Skeletal muscle satellite cell (primary cell): ENCODE measurements around the gene GPRASP1. TPM values are rescaled to one million over a fixed set of nuclear protein-coding genes. Genes with fewer than 3 reads are reported as not detected.
A peak's percentile ranks its signal among the peaks of the same experiment; 100 is the strongest.

Experiments
- H3K27me3 ChIP-seq: 2 replicates; pipeline ENCODE4 v1.7.0; 2013; ENCODE audit warnings: low read length; ENCODE audit not compliant: control insufficient read depth, insufficient read depth
- H3K36me3 ChIP-seq: 2 replicates; pipeline ENCODE4 v1.7.0; 2013; ENCODE audit warnings: mild to moderate bottlenecking, control low read depth, low read length; ENCODE audit not compliant: insufficient read depth
- H3K4me1 ChIP-seq: 2 replicates; pipeline ENCODE4 v1.7.0; 2013; ENCODE audit warnings: low read length; ENCODE audit not compliant: control insufficient read depth, insufficient read depth
- H3K4me2 ChIP-seq: 2 replicates; pipeline ENCODE4 v1.7.0; 2013; ENCODE audit warnings: mild to moderate bottlenecking, low read length
- H3K4me3 ChIP-seq: 2 replicates; pipeline ENCODE4 v1.7.0; 2013; ENCODE audit warnings: low read length
- H3K9ac ChIP-seq: 2 replicates; pipeline ENCODE4 v1.7.0; 2013; ENCODE audit warnings: mild to moderate bottlenecking, low read depth, low read length, moderate library complexity
- H3K9me3 ChIP-seq: replicated peaks from 2 replicates; pipeline ENCODE4 v1.7.0; 2013; ENCODE audit warnings: mild to moderate bottlenecking, control low read depth, low read length
- total RNA-seq: library from RNA; depleted of rRNA; stranded (reverse); fragments of >200 nt; gene quantifications from 2 replicates; pipeline ENCODE4 v1.2.3, GENCODE V29; 2012; rRNA removed

The GPRASP1 gene
- 0.76 and 0.87 TPM in 2 replicates for total RNA-seq

GRCh38 chrX:102651242-102652011 is at the start of gene GPRASP1:
TSS of gene GPRASP1 (plus strand) at chrX:102651483. CDS start at chrX:102653914, 2,431 bp downstream.
- Histone ChIP-seq H3K27me3 (no peaks in the 10 kb centered on the region), H3K4me1 (no peaks in the 10 kb centered on the region), H3K9me3 (no peaks in the 10 kb centered on the region), H3K9ac (peak within 1 kb of the TSS; percentile 56), H3K4me2 (peak within 1 kb of the TSS; percentile 83), H3K4me3 (peak within 1 kb of the TSS; percentile 69), H3K36me3 (no peaks in the 10 kb centered on the region)

- H3K9ac ChIP-seq = peak overlapping the region; percentile 50
- no peak overlapping the region for H3K4me3 ChIP-seq
- no peaks in the 10 kb centered on the region for H3K9me3 ChIP-seq
- peak overlapping the region; percentile 45 for H3K4me2 ChIP-seq
- no peaks in the 10 kb centered on the region for H3K36me3 ChIP-seq
- H3K4me1 ChIP-seq = peaks cover 3% of the 10 kb centered on the region
- no peaks in the 10 kb centered on the region for H3K27me3 ChIP-seq
Observed at GRCh38 chrX:102604327-102604726, 47.0 kb upstream of the GPRASP1 start.

GRCh38 chrX:102606115-102606514 is 45.2 kb upstream of the GPRASP1 start:
- Histone ChIP-seq H3K4me1 (peaks cover 3% of the 10 kb centered on the region), H3K9ac (no peak overlapping the region), H3K36me3 (no peaks in the 10 kb centered on the region), H3K9me3 (no peaks in the 10 kb centered on the region), H3K4me3 (no peak overlapping the region), H3K4me2 (no peak overlapping the region), H3K27me3 (no peaks in the 10 kb centered on the region)

- no peaks in the 10 kb centered on the region for H3K36me3 ChIP-seq
- H3K4me1 ChIP-seq = no peaks in the 10 kb centered on the region
- no peaks in the 10 kb centered on the region for H3K27me3 ChIP-seq
- H3K9me3 ChIP-seq = no peaks in the 10 kb centered on the region
- H3K4me3 ChIP-seq = no peak overlapping the region
- no peak overlapping the region for H3K4me2 ChIP-seq
- no peak overlapping the region for H3K9ac ChIP-seq
Observed at GRCh38 chrX:102610905-102611304, 40.4 kb upstream of the GPRASP1 start.

GRCh38 chrX:102624105-102624504 is 27.2 kb upstream of the GPRASP1 start:
- no peaks in the 10 kb centered on the region for H3K27me3 ChIP-seq
- no peaks in the 10 kb centered on the region for H3K9me3 ChIP-seq
- H3K4me1 ChIP-seq = no peaks in the 10 kb centered on the region
- H3K36me3 ChIP-seq = peaks cover 3% of the 10 kb centered on the region
- no peak overlapping the region for H3K4me2 ChIP-seq
- no peak overlapping the region for H3K9ac ChIP-seq
- H3K4me3 ChIP-seq = no peak overlapping the region

GRCh38 chrX:102627640-102628039 is 23.6 kb upstream of the GPRASP1 start:
- no peaks in the 10 kb centered on the region for H3K27me3 ChIP-seq
- no peaks in the 10 kb centered on the region for H3K9me3 ChIP-seq
- peaks cover 3% of the 10 kb centered on the region for H3K36me3 ChIP-seq
- H3K4me1 ChIP-seq = no peaks in the 10 kb centered on the region
- H3K4me2 ChIP-seq = no peak overlapping the region
- H3K4me3 ChIP-seq = no peak overlapping the region
- no peak overlapping the region for H3K9ac ChIP-seq

- H3K9ac ChIP-seq = no peak overlapping the region
- H3K9me3 ChIP-seq = no peaks in the 10 kb centered on the region
- H3K36me3 ChIP-seq = no peaks in the 10 kb centered on the region
- H3K27me3 ChIP-seq = no peaks in the 10 kb centered on the region
- no peak overlapping the region for H3K4me3 ChIP-seq
- no peaks in the 10 kb centered on the region for H3K4me1 ChIP-seq
- H3K4me2 ChIP-seq = no peak overlapping the region
Observed at GRCh38 chrX:102637561-102637960, 13.7 kb upstream of the GPRASP1 start.

GRCh38 chrX:102650903-102651241 is 411 bp upstream of the GPRASP1 start:
- H3K4me3 ChIP-seq = peak overlapping the region; percentile 69
- peak overlapping the region; percentile 56 for H3K9ac ChIP-seq
- peak overlapping the region; percentile 83 for H3K4me2 ChIP-seq
- H3K4me1 ChIP-seq = no peaks in the 10 kb centered on the region
- no peaks in the 10 kb centered on the region for H3K36me3 ChIP-seq
- no peaks in the 10 kb centered on the region for H3K9me3 ChIP-seq
- no peaks in the 10 kb centered on the region for H3K27me3 ChIP-seq

GRCh38 chrX:102652031-102652688 is 877 bp downstream of the GPRASP1 start:
- Histone ChIP-seq H3K9ac (peak overlapping the region; percentile 56), H3K4me1 (no peaks in the 10 kb centered on the region), H3K9me3 (no peaks in the 10 kb centered on the region), H3K27me3 (no peaks in the 10 kb centered on the region), H3K36me3 (no peaks in the 10 kb centered on the region), H3K4me2 (peak overlapping the region; percentile 83), H3K4me3 (peak overlapping the region; percentile 69)

- H3K9ac ChIP-seq = no peak overlapping the region
- H3K4me2 ChIP-seq = no peak overlapping the region
- H3K9me3 ChIP-seq = no peaks in the 10 kb centered on the region
- no peaks in the 10 kb centered on the region for H3K4me1 ChIP-seq
- H3K27me3 ChIP-seq = no peaks in the 10 kb centered on the region
- no peaks in the 10 kb centered on the region for H3K36me3 ChIP-seq
- no peak overlapping the region for H3K4me3 ChIP-seq
Observed at GRCh38 chrX:102654696-102655095, 3.4 kb downstream of the GPRASP1 start.

GRCh38 chrX:102658556-102658955 is 7.3 kb downstream of the GPRASP1 start:
- H3K4me2 ChIP-seq = no peak overlapping the region
- H3K36me3 ChIP-seq = no peaks in the 10 kb centered on the region
- no peak overlapping the region for H3K4me3 ChIP-seq
- H3K9me3 ChIP-seq = no peaks in the 10 kb centered on the region
- H3K4me1 ChIP-seq = peaks cover 4% of the 10 kb centered on the region
- H3K9ac ChIP-seq = no peak overlapping the region
- H3K27me3 ChIP-seq = no peaks in the 10 kb centered on the region
